Erythroblast (primary cell): ENCODE data around the gene CEP131.

Source experiments
- GATA1 ChIP-seq: IDR thresholded peaks from 2 replicates; pipeline ENCODE4 v1.6.1; 2011; ENCODE audit warnings: low read depth, mild to moderate bottlenecking, control low read depth, low read length, moderate library complexity
- POLR2A ChIP-seq: IDR thresholded peaks from 2 replicates; pipeline ENCODE4 v1.6.1; 2011; ENCODE audit warnings: mild to moderate bottlenecking, low read length

- TF ChIP-seq POLR2A (no peak), GATA1 (no peak)
These were observed 47.5 kb upstream of the CEP131 start for GRCh38 chr17:81270279-81270678.
